Stomach (tissue), 4 donors: ENCODE data around the gene KRT222.

Source experiments
- EP300 ChIP-seq: sonication (generic); formaldehyde crosslinking; IDR thresholded peaks from one replicate; pipeline ENCODE4 v1.6.1; 2017; ENCODE audit warnings: antibody characterized with exemption
- POLR2A ChIP-seq, 4 donors: fragments of 450-650 bp; IDR thresholded peaks; one replicate each; pipeline ENCODE4 v1.6.1; 2016; ENCODE audit warnings: antibody characterized with exemption in 4 of 4, control low read depth in 2 of 4, mild to moderate bottlenecking in 1 of 4, moderate library complexity in 1 of 4
- TF ChIP-seq, protein P1 (sequence below), 7 experiments: fragments of 450-650 bp in 4 of 7; fragments of 200-600 bp in 3 of 7; sonication (generic) in 3 of 7; IDR thresholded peaks; one replicate each; pipeline ENCODE4 v1.5.1; 2016 to 2019; ENCODE audit warnings: antibody characterized with exemption in 7 of 7, control low read depth in 2 of 7, mild to moderate bottlenecking in 1 of 7

DNA sequence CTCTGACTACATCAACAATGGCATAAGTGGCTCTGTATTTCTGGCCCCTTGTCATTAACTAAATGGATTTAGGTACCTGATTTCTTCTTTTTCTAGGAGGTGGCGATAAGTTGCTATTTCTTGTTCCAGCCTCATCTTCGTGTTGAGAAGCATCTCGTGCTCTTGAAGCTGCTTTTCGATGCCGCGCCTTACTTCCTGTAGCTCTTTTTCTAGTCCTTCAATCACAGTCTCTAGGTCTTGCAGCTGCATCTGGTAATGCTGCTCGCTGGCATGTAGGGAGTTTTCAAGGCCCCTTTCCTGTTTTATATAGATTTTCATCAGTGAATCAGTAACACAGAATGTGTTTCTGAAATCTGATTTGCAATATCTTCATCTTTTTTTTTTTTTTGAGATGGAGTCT, 5.1 kb downstream of the KRT222 start:
- TF ChIP-seq POLR2A (IDR thresholded peaks at IDR 0.05) (no peak), EP300 (no peak)
- TF ChIP-seq, protein P1, sequence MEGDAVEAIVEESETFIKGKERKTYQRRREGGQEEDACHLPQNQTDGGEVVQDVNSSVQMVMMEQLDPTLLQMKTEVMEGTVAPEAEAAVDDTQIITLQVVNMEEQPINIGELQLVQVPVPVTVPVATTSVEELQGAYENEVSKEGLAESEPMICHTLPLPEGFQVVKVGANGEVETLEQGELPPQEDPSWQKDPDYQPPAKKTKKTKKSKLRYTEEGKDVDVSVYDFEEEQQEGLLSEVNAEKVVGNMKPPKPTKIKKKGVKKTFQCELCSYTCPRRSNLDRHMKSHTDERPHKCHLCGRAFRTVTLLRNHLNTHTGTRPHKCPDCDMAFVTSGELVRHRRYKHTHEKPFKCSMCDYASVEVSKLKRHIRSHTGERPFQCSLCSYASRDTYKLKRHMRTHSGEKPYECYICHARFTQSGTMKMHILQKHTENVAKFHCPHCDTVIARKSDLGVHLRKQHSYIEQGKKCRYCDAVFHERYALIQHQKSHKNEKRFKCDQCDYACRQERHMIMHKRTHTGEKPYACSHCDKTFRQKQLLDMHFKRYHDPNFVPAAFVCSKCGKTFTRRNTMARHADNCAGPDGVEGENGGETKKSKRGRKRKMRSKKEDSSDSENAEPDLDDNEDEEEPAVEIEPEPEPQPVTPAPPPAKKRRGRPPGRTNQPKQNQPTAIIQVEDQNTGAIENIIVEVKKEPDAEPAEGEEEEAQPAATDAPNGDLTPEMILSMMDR (IDR thresholded peaks at IDR 0.05) = no peak
